Brain microvascular endothelial cell (primary cell): Measurements from ENCODE around the gene LRRFIP2.
A peak's percentile ranks its signal among the peaks of the same experiment; 100 is the strongest.

Experiments
- DNase-seq: peaks from one replicate; pipeline ENCODE4 v3.0.0-alpha.2; 2020
- H3K27ac ChIP-seq: fragments of 250-450 bp; sonication (Bioruptor Pico); 2 replicates; pipeline ENCODE4 v1.5.1; 2020; ENCODE audit warnings: mild to moderate bottlenecking, moderate library complexity
- H3K27me3 ChIP-seq: fragments of 250-450 bp; sonication (Bioruptor Pico); replicated peaks from 2 replicates; pipeline ENCODE4 v1.5.1; 2020; ENCODE audit warnings: mild to moderate bottlenecking
- H3K36me3 ChIP-seq: fragments of 250-450 bp; sonication (Bioruptor Pico); replicated peaks from 2 replicates; pipeline ENCODE4 v1.5.1; 2020; ENCODE audit warnings: mild to moderate bottlenecking
- H3K4me3 ChIP-seq: 2 replicates; pipeline ENCODE4 v1.5.1; 2011; ENCODE audit warnings: low read depth, mild to moderate bottlenecking, control low read depth, low read length, moderate library complexity
- CTCF ChIP-seq: IDR thresholded peaks from 2 replicates; pipeline ENCODE4 v1.5.1; 2011; ENCODE audit warnings: low read depth, mild to moderate bottlenecking, moderate library complexity, low read length, control low read depth, inconsistent platforms; ENCODE audit errors: missing control alignments
- in situ Hi-C: cut with HindIII; loops from 2 replicates; pipeline ENCODE4 v1.10.0; 2017; ENCODE audit warnings: low sequenced_read_pairs, low pct_ligation_motif_present

Gene LRRFIP2

GRCh38 chr3:37086918-37087317 is 87.5 kb downstream of the LRRFIP2 start:
- no peak for DNase-seq
- TF ChIP-seq CTCF: no peak
- H3K4me3 ChIP-seq: no peak overlapping the region
- H3K27ac ChIP-seq: no peak overlapping the region
- in situ Hi-C loops: no loop called here
- H3K36me3 ChIP-seq: peaks cover 6% of the 10 kb centered on the region
- H3K27me3 ChIP-seq: no peaks in the 10 kb centered on the region

GRCh38 chr3:37082317-37082716 is 92.1 kb downstream of the LRRFIP2 start:
- in situ Hi-C loops: no loop called here
- DNase-seq: no peak
- TF ChIP-seq CTCF: no peak
- Histone ChIP-seq H3K36me3 (no peaks in the 10 kb centered on the region), H3K27ac (no peak overlapping the region), H3K27me3 (no peaks in the 10 kb centered on the region), H3K4me3 (no peak overlapping the region)

- H3K36me3 ChIP-seq: peaks cover 6% of the 10 kb centered on the region
- in situ Hi-C loops: no loop called here
- TF ChIP-seq CTCF: no peak
- no peaks in the 10 kb centered on the region for H3K27me3 ChIP-seq
- no peak overlapping the region for H3K27ac ChIP-seq
- H3K4me3 ChIP-seq: no peak overlapping the region
- no peak for DNase-seq
These were observed 98.4 kb downstream of the LRRFIP2 start for GRCh38 chr3:37075955-37076354.

- TF ChIP-seq CTCF: no peak
- peak; percentile 66 for DNase-seq
- Histone ChIP-seq H3K36me3 (peaks cover 6% of the 10 kb centered on the region), H3K4me3 (no peak overlapping the region), H3K27me3 (no peaks in the 10 kb centered on the region), H3K27ac (peak overlapping the region; percentile 30)
- in situ Hi-C loops: no loop called here
These were observed 100.2 kb downstream of the LRRFIP2 start for GRCh38 chr3:37074178-37074577.

GRCh38 chr3:37072892-37073291 is 101.5 kb downstream of the LRRFIP2 start:
- Histone ChIP-seq H3K27me3 (no peaks in the 10 kb centered on the region), H3K36me3 (peaks cover 11% of the 10 kb centered on the region), H3K27ac (peak overlapping the region; percentile 34), H3K4me3 (no peak overlapping the region)
- TF ChIP-seq CTCF: no peak
- in situ Hi-C loops: no loop called here
- peak; percentile 84 for DNase-seq

- TF ChIP-seq CTCF: no peak
- Histone ChIP-seq H3K27me3 (no peaks in the 10 kb centered on the region), H3K36me3 (peaks cover 11% of the 10 kb centered on the region), H3K27ac (no peak overlapping the region), H3K4me3 (no peak overlapping the region)
- in situ Hi-C loops: no loop called here
- DNase-seq: no peak
These were observed 102.5 kb downstream of the LRRFIP2 start for GRCh38 chr3:37071921-37072320.
